HFF-Myc (cell line): ENCODE results near the gene LRP3.
A peak's percentile ranks its signal among the peaks of the same experiment; 100 is the strongest.

Experiments
- DNase-seq: peaks from one replicate; pipeline ENCODE4 v3.0.0-alpha.2; 2011; ENCODE audit warnings: low read depth; ENCODE audit errors: extremely low read depth
- H3K4me3 ChIP-seq: replicated peaks from 2 replicates; pipeline ENCODE4 v1.5.1; 2011; ENCODE audit warnings: low read depth, mild to moderate bottlenecking, control low read depth, low read length
- CTCF ChIP-seq: IDR thresholded peaks from 2 replicates; pipeline ENCODE4 v1.5.1; 2012; ENCODE audit warnings: mild to moderate bottlenecking, low read depth, low read length, control low read depth; ENCODE audit errors: missing control alignments

The LRP3 gene

DNA sequence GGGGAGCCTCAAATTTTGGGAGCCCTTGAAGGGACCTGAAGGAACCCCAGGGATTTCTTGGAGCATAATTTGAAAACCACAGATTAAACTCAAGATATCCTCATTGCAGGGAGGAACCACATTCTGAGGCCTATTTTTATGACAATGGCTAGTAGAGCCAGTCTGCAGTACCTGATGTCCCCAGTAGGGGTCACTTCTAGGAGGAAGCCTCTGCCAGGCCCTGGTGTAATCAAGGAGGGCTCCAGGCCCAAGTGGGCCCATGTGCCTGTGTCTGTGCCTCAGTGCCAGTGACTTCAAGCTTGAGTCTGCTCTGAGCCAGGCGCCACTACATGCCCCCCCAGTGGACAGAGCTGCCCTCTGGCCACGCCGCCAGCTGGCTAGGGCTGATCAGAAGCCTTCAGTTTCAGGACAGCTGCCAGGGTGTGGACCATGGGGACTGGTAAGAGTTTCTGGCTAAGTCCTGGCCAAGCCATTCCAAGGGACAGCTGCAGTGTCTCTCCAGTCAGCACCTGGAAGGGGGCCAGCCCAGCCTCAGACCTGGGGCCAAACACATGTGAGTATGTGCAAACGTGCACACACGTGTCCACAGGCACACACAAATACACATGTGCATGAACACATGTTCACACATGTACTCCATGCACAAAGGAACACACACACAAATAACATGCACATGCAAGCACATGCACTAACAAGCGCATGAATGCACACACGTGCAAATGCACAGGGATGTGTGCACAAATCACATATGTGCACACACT is 52.0 kb downstream of the LRP3 start:
- TF ChIP-seq CTCF = peak; percentile 68
- no peak for DNase-seq
- H3K4me3 ChIP-seq = no peak overlapping the region

- no peak overlapping the region for H3K4me3 ChIP-seq
- DNase-seq = no peak
- no peak for TF ChIP-seq CTCF
Observed at GRCh38 chr19:33246709-33247440, 52.7 kb downstream of the LRP3 start.

DNA sequence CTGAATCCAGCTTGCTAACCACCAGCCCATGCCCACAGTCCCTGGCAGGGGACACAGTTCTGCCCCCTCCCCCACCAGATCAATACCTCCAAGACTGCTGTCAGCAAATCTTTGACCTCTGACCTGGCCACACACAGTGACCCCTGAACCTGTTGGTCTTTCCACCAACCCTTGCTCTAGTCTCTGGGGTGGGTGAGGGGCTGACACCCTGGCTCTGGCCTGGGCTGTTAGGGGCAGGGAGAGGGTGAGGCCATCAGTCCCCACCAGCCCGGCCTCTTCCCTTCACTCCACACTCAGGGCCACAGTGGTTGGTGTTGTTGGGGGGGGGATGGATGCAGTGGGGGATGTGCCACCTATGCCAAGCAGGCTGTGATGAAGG is 53.3 kb downstream of the LRP3 start:
- H3K4me3 ChIP-seq = no peak overlapping the region
- DNase-seq = no peak
- TF ChIP-seq CTCF = no peak

DNA sequence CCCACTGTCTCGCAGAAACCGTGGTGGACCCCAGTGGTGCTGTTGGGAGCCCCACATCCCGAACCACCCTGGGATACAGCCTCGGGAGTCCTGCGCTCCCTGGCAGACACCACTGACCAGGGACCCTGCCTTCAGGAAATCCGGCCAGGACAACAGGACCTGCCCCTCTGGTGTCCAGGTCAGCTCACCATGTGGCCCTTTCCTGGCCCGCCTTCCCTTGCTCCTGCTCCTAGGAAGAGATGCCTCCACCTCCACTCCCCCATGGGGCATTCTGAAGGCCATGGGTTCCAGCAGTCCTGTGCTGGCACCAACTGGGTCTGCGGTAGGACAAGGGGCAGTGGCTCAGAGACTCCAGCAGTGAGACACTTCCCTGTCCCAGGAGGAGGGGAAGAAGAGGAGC is 54.0 kb downstream of the LRP3 start:
- no peak overlapping the region for H3K4me3 ChIP-seq
- no peak for DNase-seq
- TF ChIP-seq CTCF = no peak

DNA sequence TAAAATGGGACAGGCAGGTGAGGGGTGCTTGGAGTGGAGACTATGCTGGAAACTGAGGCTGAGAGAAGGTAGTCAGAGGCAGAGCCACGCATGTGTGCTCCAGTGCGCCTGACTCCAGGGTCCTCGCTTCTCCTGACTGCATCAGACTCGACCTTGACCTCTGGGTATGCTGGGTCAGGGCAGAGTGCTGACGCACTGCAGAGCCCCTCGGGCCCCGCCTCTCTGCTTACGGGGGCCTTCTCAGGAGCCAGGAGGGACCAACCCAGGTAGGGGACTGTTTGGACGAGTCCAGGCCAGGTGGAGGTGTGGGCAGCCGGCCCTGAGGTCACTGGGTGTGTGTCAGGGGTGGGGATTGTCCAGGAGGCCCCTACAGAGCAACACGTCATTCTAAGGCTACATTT is 54.4 kb downstream of the LRP3 start:
- TF ChIP-seq CTCF = no peak
- DNase-seq = no peak

GRCh38 chr19:33248954-33249613 is 55.0 kb downstream of the LRP3 start:
- H3K4me3 ChIP-seq = no peak overlapping the region
- DNase-seq = no peak
- TF ChIP-seq CTCF = no peak

More for the DNA sequence above, 54.4 kb downstream of the LRP3 start:
- no peak overlapping the region for H3K4me3 ChIP-seq
